ENCODE measurements around the gene B4GALNT3. TPM values are rescaled to one million over a fixed set of nuclear protein-coding genes. Genes with fewer than 3 reads are reported as not detected.

The B4GALNT3 gene
- total RNA-seq, 2 experiments from 2014 or later, result 3.4 to 5.4 TPM

DNA sequence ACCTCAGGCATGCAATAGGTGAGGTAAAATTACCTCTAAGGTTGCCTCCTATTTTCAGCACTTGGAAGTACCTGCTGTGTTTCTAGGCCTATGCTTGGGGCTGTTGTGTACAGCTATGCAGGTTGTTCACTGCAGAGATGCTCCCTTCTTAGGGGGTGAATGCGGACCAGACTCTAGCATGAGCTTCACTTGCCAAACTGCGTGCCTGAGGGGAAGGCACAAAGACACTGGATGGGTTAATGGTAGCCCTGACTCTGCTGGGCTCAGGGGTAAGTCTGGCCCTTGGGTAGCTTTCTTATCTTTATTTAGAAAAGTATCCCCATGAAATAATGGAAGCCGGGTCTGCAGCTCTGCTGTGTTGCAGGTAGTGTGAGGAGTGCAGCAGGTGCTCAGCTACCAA is 35.7 kb downstream of the B4GALNT3 start:
- Histone ChIP-seq H3K9me2 (ENCODE audit: insufficient read depth, low read length) (no peaks in the 10 kb centered on the region), H3K79me2 (ENCODE audit: insufficient read depth, low read depth, low read length) (no peaks in the 10 kb centered on the region), H3K9me3 (ENCODE audit: low read length) (no peaks in the 10 kb centered on the region), H3K4me1 (ENCODE audit: insufficient read depth, low read length, poor library complexity, severe bottlenecking) (peaks cover 4% of the 10 kb centered on the region), H3K4me2 (ENCODE audit: low read length) (no peak overlapping the region), H3K36me3 (ENCODE audit: insufficient read depth, low read length) (no peaks in the 10 kb centered on the region), H3K4me3 (ENCODE audit: low read depth, low read length, poor library complexity, severe bottlenecking) (no peak overlapping the region), H2AFZ (ENCODE audit: low read length) (no peak overlapping the region), H3K27ac (ENCODE audit: low read depth, low read length, poor library complexity, severe bottlenecking) (no peak overlapping the region), H4K20me1 (ENCODE audit: insufficient read depth, low read length) (no peaks in the 10 kb centered on the region)
- ChIA-PET POLR2A (interaction anchor here (1.0 kb wide), 1 partner anchor 19 kb away, joined by 3 read pairs; no protein-coding TSS in a partner anchor), CTCF (ENCODE audit: unreplicated experiment) (no interaction called here)
- no peak for TF ChIP-seq EZH2phosphoT487 (IDR thresholded peaks at IDR 0.05; ENCODE audit: borderline replicate concordance, low read depth, low read length)
- TF ChIP-seq, protein P1, sequence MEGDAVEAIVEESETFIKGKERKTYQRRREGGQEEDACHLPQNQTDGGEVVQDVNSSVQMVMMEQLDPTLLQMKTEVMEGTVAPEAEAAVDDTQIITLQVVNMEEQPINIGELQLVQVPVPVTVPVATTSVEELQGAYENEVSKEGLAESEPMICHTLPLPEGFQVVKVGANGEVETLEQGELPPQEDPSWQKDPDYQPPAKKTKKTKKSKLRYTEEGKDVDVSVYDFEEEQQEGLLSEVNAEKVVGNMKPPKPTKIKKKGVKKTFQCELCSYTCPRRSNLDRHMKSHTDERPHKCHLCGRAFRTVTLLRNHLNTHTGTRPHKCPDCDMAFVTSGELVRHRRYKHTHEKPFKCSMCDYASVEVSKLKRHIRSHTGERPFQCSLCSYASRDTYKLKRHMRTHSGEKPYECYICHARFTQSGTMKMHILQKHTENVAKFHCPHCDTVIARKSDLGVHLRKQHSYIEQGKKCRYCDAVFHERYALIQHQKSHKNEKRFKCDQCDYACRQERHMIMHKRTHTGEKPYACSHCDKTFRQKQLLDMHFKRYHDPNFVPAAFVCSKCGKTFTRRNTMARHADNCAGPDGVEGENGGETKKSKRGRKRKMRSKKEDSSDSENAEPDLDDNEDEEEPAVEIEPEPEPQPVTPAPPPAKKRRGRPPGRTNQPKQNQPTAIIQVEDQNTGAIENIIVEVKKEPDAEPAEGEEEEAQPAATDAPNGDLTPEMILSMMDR (conservative IDR thresholded peaks at IDR 0.05; ENCODE audit: low read length), result no peak
- no peak for DNase-seq (ENCODE audit: low spot score)
- BruUV-seq (replicated peaks), result no TSS peak
- intact Hi-C loops (cut with micrococcal nuclease; ENCODE audit: unreplicated experiment), result no loop called here

DNA sequence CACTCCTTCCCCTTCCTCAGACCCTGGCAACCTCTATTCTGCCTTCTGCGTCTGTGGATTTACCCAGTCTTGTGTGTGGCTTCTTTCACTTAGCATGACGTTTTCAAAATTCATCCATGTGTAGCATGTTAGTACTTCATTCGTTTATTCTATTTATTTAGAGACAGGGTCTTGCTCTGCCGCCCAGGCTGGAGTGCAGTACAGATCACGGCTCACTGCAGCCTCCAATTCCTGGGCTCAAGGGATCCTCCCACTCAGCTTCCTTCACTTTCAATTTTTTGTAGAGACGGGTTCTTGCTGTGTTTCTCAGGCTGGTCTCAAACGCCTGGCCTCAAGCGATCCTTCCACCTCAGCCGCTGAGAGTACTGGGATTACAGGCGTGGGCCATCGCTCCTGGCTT is 37.0 kb downstream of the B4GALNT3 start:
- H3K4me3 ChIP-seq (ENCODE audit: low read depth, low read length, poor library complexity, severe bottlenecking), result no peak overlapping the region
- H3K4me2 ChIP-seq (ENCODE audit: low read length), result no peak overlapping the region
- CTCF ChIA-PET (ENCODE audit: unreplicated experiment), result no interaction called here
- intact Hi-C loops (cut with micrococcal nuclease; ENCODE audit: unreplicated experiment), result no loop called here
- no peaks in the 10 kb centered on the region for H3K36me3 ChIP-seq (ENCODE audit: insufficient read depth, low read length)
- H4K20me1 ChIP-seq (ENCODE audit: insufficient read depth, low read length), result no peaks in the 10 kb centered on the region
- no peaks in the 10 kb centered on the region for H3K9me2 ChIP-seq (ENCODE audit: insufficient read depth, low read length)
- no peaks in the 10 kb centered on the region for H3K9me3 ChIP-seq (ENCODE audit: low read length)
- no peak overlapping the region for H3K27ac ChIP-seq (ENCODE audit: low read depth, low read length, poor library complexity, severe bottlenecking)
- TF ChIP-seq, protein P1 (conservative IDR thresholded peaks at IDR 0.05; ENCODE audit: low read length), result no peak
- no peak for TF ChIP-seq EZH2phosphoT487 (IDR thresholded peaks at IDR 0.05; ENCODE audit: borderline replicate concordance, low read depth, low read length)
- peaks cover 4% of the 10 kb centered on the region for H3K4me1 ChIP-seq (ENCODE audit: insufficient read depth, low read length, poor library complexity, severe bottlenecking)
- BruUV-seq (replicated peaks), result no TSS peak
- POLR2A ChIA-PET, result no interaction called here
- DNase-seq (ENCODE audit: low spot score), result no peak
- no peak overlapping the region for H2AFZ ChIP-seq (ENCODE audit: low read length)
- no peaks in the 10 kb centered on the region for H3K79me2 ChIP-seq (ENCODE audit: insufficient read depth, low read depth, low read length)

DNA sequence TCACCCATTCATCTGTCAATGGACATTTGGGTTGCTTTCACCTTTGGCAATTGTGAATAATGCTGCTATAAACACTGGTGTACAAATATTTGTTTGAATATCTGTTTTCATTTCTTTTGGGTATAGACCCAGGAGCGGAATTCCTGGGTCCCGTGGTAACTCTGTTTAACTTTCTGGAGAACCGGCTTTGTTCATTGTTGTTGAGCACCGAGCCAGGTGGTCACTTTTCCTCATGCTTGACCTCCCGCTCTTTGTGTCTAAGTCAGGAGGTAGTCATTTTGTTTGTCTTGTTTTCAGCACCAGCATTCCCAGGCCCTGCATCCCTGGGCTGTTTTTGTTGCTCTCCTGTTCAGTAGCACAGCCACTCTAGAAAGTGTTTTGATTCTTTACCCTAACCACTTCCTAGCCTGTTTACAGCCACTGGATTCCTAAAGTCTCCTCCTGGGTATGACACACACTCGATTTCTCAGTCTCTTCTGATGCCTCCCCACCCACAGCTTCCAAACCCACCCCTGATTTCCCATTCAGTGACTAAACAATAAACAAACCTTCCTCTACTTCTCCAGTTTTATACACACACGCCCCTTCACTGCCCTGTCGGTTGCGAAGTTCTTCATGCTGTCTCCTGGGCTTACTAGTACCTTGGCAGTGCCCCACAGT is 37.9 kb downstream of the B4GALNT3 start:
- Histone ChIP-seq H3K79me2 (ENCODE audit: insufficient read depth, low read depth, low read length) (no peaks in the 10 kb centered on the region), H3K36me3 (ENCODE audit: insufficient read depth, low read length) (no peaks in the 10 kb centered on the region), H3K9me2 (ENCODE audit: insufficient read depth, low read length) (no peaks in the 10 kb centered on the region), H3K4me3 (ENCODE audit: low read depth, low read length, poor library complexity, severe bottlenecking) (no peak overlapping the region), H3K27ac (ENCODE audit: low read depth, low read length, poor library complexity, severe bottlenecking) (no peak overlapping the region), H3K4me2 (ENCODE audit: low read length) (no peak overlapping the region), H3K9me3 (ENCODE audit: low read length) (no peaks in the 10 kb centered on the region), H2AFZ (ENCODE audit: low read length) (no peak overlapping the region), H4K20me1 (ENCODE audit: insufficient read depth, low read length) (no peaks in the 10 kb centered on the region), H3K4me1 (ENCODE audit: insufficient read depth, low read length, poor library complexity, severe bottlenecking) (peaks cover 4% of the 10 kb centered on the region)
- DNase-seq (ENCODE audit: low spot score), result no peak
- POLR2A ChIA-PET, result interaction anchor here (1.1 kb wide), 1 partner anchor 98 kb away, joined by 3 read pairs; no protein-coding TSS in a partner anchor
- intact Hi-C loops (cut with micrococcal nuclease; ENCODE audit: unreplicated experiment), result no loop called here
- CTCF ChIA-PET (ENCODE audit: unreplicated experiment), result no interaction called here
- TF ChIP-seq EZH2phosphoT487 (IDR thresholded peaks at IDR 0.05; ENCODE audit: borderline replicate concordance, low read depth, low read length), result no peak
- TF ChIP-seq, protein P1 (conservative IDR thresholded peaks at IDR 0.05; ENCODE audit: low read length), result no peak
- BruUV-seq (replicated peaks), result no TSS peak

Data from OCI-LY7 (cell line).